A673 (cell line): Measurements from ENCODE around the gene MED12L.

Source experiments
- CTCF ChIP-seq: fragments of 300-800, 200-600 bp; sonication (generic); conservative IDR thresholded peaks from 2 replicates; pipeline ENCODE4 v1.5.1; 2017; ENCODE audit warnings: low read depth, mild to moderate bottlenecking, antibody characterized with exemption, low read length, moderate library complexity, mixed read lengths
- EZH2 ChIP-seq: fragments of 200-600 bp; sonication (generic); IDR thresholded peaks from 2 replicates; pipeline ENCODE4 v1.6.1; 2017; ENCODE audit warnings: borderline replicate concordance, low read depth, mild to moderate bottlenecking, mixed read lengths, antibody characterized with exemption, low read length; ENCODE audit not compliant: poor library complexity, severe bottlenecking

- TF ChIP-seq CTCF (no peak), EZH2 (no peak)
Observed at GRCh38 chr3:151362751-151363174, 277.3 kb downstream of the MED12L start.
